ENCODE measurements around the gene SLC51A.

Gene SLC51A

GRCh38 chr3:196192524-196193051 lies 23.7 kb upstream of the SLC51A start:
- peak overlapping the region in 1 of 2 donors; percentile 0 for H3K4me3 ChIP-seq (ENCODE audit: low read depth in 1 of 2, low read length in 2 of 2)
- peak overlapping the region; percentile 79 for H3K27ac ChIP-seq (ENCODE audit: low read depth, low read length)
- no peaks in the 10 kb centered on the region for H3K27me3 ChIP-seq (ENCODE audit: control insufficient read depth in 1 of 2, insufficient read depth in 2 of 2, low read length in 2 of 2)
- no peaks in the 10 kb centered on the region for H3K36me3 ChIP-seq (ENCODE audit: control insufficient read depth in 1 of 2, insufficient read depth in 2 of 2, low read length in 2 of 2)
- H3K9ac ChIP-seq (ENCODE audit: low read depth in 1 of 2, low read length in 2 of 2), result peak overlapping the region; percentile 45 to 54
- peaks cover 50 to 51% of the 10 kb centered on the region in 2 donors for H3K4me1 ChIP-seq (ENCODE audit: control insufficient read depth in 1 of 2, insufficient read depth in 2 of 2, low read length in 2 of 2)
- H3K9me3 ChIP-seq (ENCODE audit: control insufficient read depth in 1 of 2, low read length in 2 of 2), result no peaks in the 10 kb centered on the region

GRCh38 chr3:196193133-196193735 lies 23.1 kb upstream of the SLC51A start:
- peak overlapping the region; percentile 48 to 54 for H3K9ac ChIP-seq (ENCODE audit: low read depth in 1 of 2, low read length in 2 of 2)
- H3K4me3 ChIP-seq (ENCODE audit: low read depth in 1 of 2, low read length in 2 of 2), result peak overlapping the region in 1 of 2 donors; percentile 30
- H3K27me3 ChIP-seq (ENCODE audit: control insufficient read depth in 1 of 2, insufficient read depth in 2 of 2, low read length in 2 of 2), result no peaks in the 10 kb centered on the region
- peak overlapping the region; percentile 79 for H3K27ac ChIP-seq (ENCODE audit: low read depth, low read length)
- peaks cover 50 to 51% of the 10 kb centered on the region in 2 donors for H3K4me1 ChIP-seq (ENCODE audit: control insufficient read depth in 1 of 2, insufficient read depth in 2 of 2, low read length in 2 of 2)
- no peaks in the 10 kb centered on the region for H3K36me3 ChIP-seq (ENCODE audit: control insufficient read depth in 1 of 2, insufficient read depth in 2 of 2, low read length in 2 of 2)
- H3K9me3 ChIP-seq (ENCODE audit: control insufficient read depth in 1 of 2, low read length in 2 of 2), result no peaks in the 10 kb centered on the region

- Histone ChIP-seq H3K9ac (ENCODE audit: low read depth in 1 of 2, low read length in 2 of 2) (peak overlapping the region; percentile 54 to 60), H3K9me3 (ENCODE audit: control insufficient read depth in 1 of 2, low read length in 2 of 2) (no peaks in the 10 kb centered on the region), H3K27ac (ENCODE audit: low read depth, low read length) (peak overlapping the region; percentile 79), H3K4me1 (ENCODE audit: control insufficient read depth in 1 of 2, insufficient read depth in 2 of 2, low read length in 2 of 2) (peaks cover 49 to 51% of the 10 kb centered on the region in 2 donors), H3K36me3 (ENCODE audit: control insufficient read depth in 1 of 2, insufficient read depth in 2 of 2, low read length in 2 of 2) (no peaks in the 10 kb centered on the region), H3K4me3 (ENCODE audit: low read depth in 1 of 2, low read length in 2 of 2) (peak overlapping the region in 1 of 2 donors; percentile 31), H3K27me3 (ENCODE audit: control insufficient read depth in 1 of 2, insufficient read depth in 2 of 2, low read length in 2 of 2) (no peaks in the 10 kb centered on the region)
Measured at GRCh38 chr3:196193736-196194541, 22.4 kb upstream of the SLC51A start.

GRCh38 chr3:196194542-196194915 lies 21.8 kb upstream of the SLC51A start:
- Histone ChIP-seq H3K36me3 (ENCODE audit: control insufficient read depth in 1 of 2, insufficient read depth in 2 of 2, low read length in 2 of 2) (no peaks in the 10 kb centered on the region), H3K4me1 (ENCODE audit: control insufficient read depth in 1 of 2, insufficient read depth in 2 of 2, low read length in 2 of 2) (peaks cover 47 to 51% of the 10 kb centered on the region in 2 donors), H3K27ac (ENCODE audit: low read depth, low read length) (peak overlapping the region; percentile 17), H3K9ac (ENCODE audit: low read depth in 1 of 2, low read length in 2 of 2) (peak overlapping the region in 1 of 2 donors; percentile 60), H3K9me3 (ENCODE audit: control insufficient read depth in 1 of 2, low read length in 2 of 2) (no peaks in the 10 kb centered on the region), H3K27me3 (ENCODE audit: control insufficient read depth in 1 of 2, insufficient read depth in 2 of 2, low read length in 2 of 2) (no peaks in the 10 kb centered on the region), H3K4me3 (ENCODE audit: low read depth in 1 of 2, low read length in 2 of 2) (peak overlapping the region in 1 of 2 donors; percentile 31)

GRCh38 chr3:196195664-196196265 lies 20.6 kb upstream of the SLC51A start:
- Histone ChIP-seq H3K36me3 (ENCODE audit: control insufficient read depth in 1 of 2, insufficient read depth in 2 of 2, low read length in 2 of 2) (no peaks in the 10 kb centered on the region), H3K27me3 (ENCODE audit: control insufficient read depth in 1 of 2, insufficient read depth in 2 of 2, low read length in 2 of 2) (no peaks in the 10 kb centered on the region), H3K27ac (ENCODE audit: low read depth, low read length) (no peak overlapping the region), H3K9ac (ENCODE audit: low read depth in 1 of 2, low read length in 2 of 2) (peak overlapping the region in 1 of 2 donors; percentile 32), H3K9me3 (ENCODE audit: control insufficient read depth in 1 of 2, low read length in 2 of 2) (no peaks in the 10 kb centered on the region), H3K4me3 (ENCODE audit: low read depth in 1 of 2, low read length in 2 of 2) (no peak overlapping the region), H3K4me1 (ENCODE audit: control insufficient read depth in 1 of 2, insufficient read depth in 2 of 2, low read length in 2 of 2) (peaks cover 47 to 51% of the 10 kb centered on the region in 2 donors)

- H3K27ac ChIP-seq (ENCODE audit: low read depth, low read length), result no peak overlapping the region
- H3K4me1 ChIP-seq (ENCODE audit: control insufficient read depth in 1 of 2, insufficient read depth in 2 of 2, low read length in 2 of 2), result peaks cover 40% of the 10 kb centered on the region in 2 donors
- no peaks in the 10 kb centered on the region for H3K36me3 ChIP-seq (ENCODE audit: control insufficient read depth in 1 of 2, insufficient read depth in 2 of 2, low read length in 2 of 2)
Measured at GRCh38 chr3:196197524-196197923, 18.8 kb upstream of the SLC51A start.

GRCh38 chr3:196198081-196198675 lies 18.2 kb upstream of the SLC51A start:
- no peaks in the 10 kb centered on the region for H3K9me3 ChIP-seq (ENCODE audit: control insufficient read depth in 1 of 2, low read length in 2 of 2)
- H3K4me3 ChIP-seq (ENCODE audit: low read depth in 1 of 2, low read length in 2 of 2), result no peak overlapping the region
- H3K9ac ChIP-seq (ENCODE audit: low read depth in 1 of 2, low read length in 2 of 2), result no peak overlapping the region
- H3K27me3 ChIP-seq (ENCODE audit: control insufficient read depth in 1 of 2, insufficient read depth in 2 of 2, low read length in 2 of 2), result no peaks in the 10 kb centered on the region
- H3K4me1 ChIP-seq (ENCODE audit: control insufficient read depth in 1 of 2, insufficient read depth in 2 of 2, low read length in 2 of 2), result peaks cover 33 to 34% of the 10 kb centered on the region in 2 donors
- no peaks in the 10 kb centered on the region for H3K36me3 ChIP-seq (ENCODE audit: control insufficient read depth in 1 of 2, insufficient read depth in 2 of 2, low read length in 2 of 2)
- H3K27ac ChIP-seq (ENCODE audit: low read depth, low read length), result no peak overlapping the region

More at GRCh38 chr3:196197524-196197923, 18.8 kb upstream of the SLC51A start:
- Histone ChIP-seq H3K27me3 (ENCODE audit: control insufficient read depth in 1 of 2, insufficient read depth in 2 of 2, low read length in 2 of 2) (no peaks in the 10 kb centered on the region), H3K9ac (ENCODE audit: low read depth in 1 of 2, low read length in 2 of 2) (no peak overlapping the region), H3K9me3 (ENCODE audit: control insufficient read depth in 1 of 2, low read length in 2 of 2) (no peaks in the 10 kb centered on the region), H3K4me3 (ENCODE audit: low read depth in 1 of 2, low read length in 2 of 2) (no peak overlapping the region)

GRCh38 chr3:196198771-196199753 lies 17.3 kb upstream of the SLC51A start:
- no peak overlapping the region for H3K4me3 ChIP-seq (ENCODE audit: low read depth in 1 of 2, low read length in 2 of 2)
- no peaks in the 10 kb centered on the region for H3K27me3 ChIP-seq (ENCODE audit: control insufficient read depth in 1 of 2, insufficient read depth in 2 of 2, low read length in 2 of 2)
- no peaks in the 10 kb centered on the region for H3K36me3 ChIP-seq (ENCODE audit: control insufficient read depth in 1 of 2, insufficient read depth in 2 of 2, low read length in 2 of 2)
- no peak overlapping the region for H3K9ac ChIP-seq (ENCODE audit: low read depth in 1 of 2, low read length in 2 of 2)
- peaks cover 25 to 30% of the 10 kb centered on the region in 2 donors for H3K4me1 ChIP-seq (ENCODE audit: control insufficient read depth in 1 of 2, insufficient read depth in 2 of 2, low read length in 2 of 2)
- H3K9me3 ChIP-seq (ENCODE audit: control insufficient read depth in 1 of 2, low read length in 2 of 2), result no peaks in the 10 kb centered on the region
- H3K27ac ChIP-seq (ENCODE audit: low read depth, low read length), result no peak overlapping the region

- Histone ChIP-seq H3K9ac (ENCODE audit: low read depth in 1 of 2, low read length in 2 of 2) (no peak overlapping the region), H3K27ac (ENCODE audit: low read depth, low read length) (no peak overlapping the region), H3K4me3 (ENCODE audit: low read depth in 1 of 2, low read length in 2 of 2) (peak overlapping the region in 1 of 2 donors; percentile 37)
Measured at GRCh38 chr3:196202516-196202970, 13.8 kb upstream of the SLC51A start.

More at GRCh38 chr3:196202516-196202970, 13.8 kb upstream of the SLC51A start:
- H3K9me3 ChIP-seq (ENCODE audit: control insufficient read depth in 1 of 2, low read length in 2 of 2), result no peaks in the 10 kb centered on the region
- H3K36me3 ChIP-seq (ENCODE audit: control insufficient read depth in 1 of 2, insufficient read depth in 2 of 2, low read length in 2 of 2), result no peaks in the 10 kb centered on the region
- H3K4me1 ChIP-seq (ENCODE audit: control insufficient read depth in 1 of 2, insufficient read depth in 2 of 2, low read length in 2 of 2), result peaks cover 0 to 9% of the 10 kb centered on the region in 2 donors
- no peaks in the 10 kb centered on the region for H3K27me3 ChIP-seq (ENCODE audit: control insufficient read depth in 1 of 2, insufficient read depth in 2 of 2, low read length in 2 of 2)
